Measurements from ENCODE around the gene GFRA3. TPM values are rescaled to one million over a fixed set of nuclear protein-coding genes. Genes with fewer than 3 reads are reported as not detected.

The GFRA3 gene
- polyA plus RNA-seq, 1 experiment, result not detected

- no peaks in the 10 kb centered on the region for H3K9me3 ChIP-seq (ENCODE audit: control insufficient read depth, insufficient read depth, low read length)
- TF ChIP-seq, protein P1, sequence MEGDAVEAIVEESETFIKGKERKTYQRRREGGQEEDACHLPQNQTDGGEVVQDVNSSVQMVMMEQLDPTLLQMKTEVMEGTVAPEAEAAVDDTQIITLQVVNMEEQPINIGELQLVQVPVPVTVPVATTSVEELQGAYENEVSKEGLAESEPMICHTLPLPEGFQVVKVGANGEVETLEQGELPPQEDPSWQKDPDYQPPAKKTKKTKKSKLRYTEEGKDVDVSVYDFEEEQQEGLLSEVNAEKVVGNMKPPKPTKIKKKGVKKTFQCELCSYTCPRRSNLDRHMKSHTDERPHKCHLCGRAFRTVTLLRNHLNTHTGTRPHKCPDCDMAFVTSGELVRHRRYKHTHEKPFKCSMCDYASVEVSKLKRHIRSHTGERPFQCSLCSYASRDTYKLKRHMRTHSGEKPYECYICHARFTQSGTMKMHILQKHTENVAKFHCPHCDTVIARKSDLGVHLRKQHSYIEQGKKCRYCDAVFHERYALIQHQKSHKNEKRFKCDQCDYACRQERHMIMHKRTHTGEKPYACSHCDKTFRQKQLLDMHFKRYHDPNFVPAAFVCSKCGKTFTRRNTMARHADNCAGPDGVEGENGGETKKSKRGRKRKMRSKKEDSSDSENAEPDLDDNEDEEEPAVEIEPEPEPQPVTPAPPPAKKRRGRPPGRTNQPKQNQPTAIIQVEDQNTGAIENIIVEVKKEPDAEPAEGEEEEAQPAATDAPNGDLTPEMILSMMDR (IDR thresholded peaks at IDR 0.05; ENCODE audit: low read depth, low read length), result no peak
- CTCF ChIA-PET, result interaction anchor here (0.7 to 1.5 kb wide), 2 partner anchors 53 to 150 kb away, joined by 4 to 7 read pairs; no protein-coding TSS in a partner anchor
- peaks cover 16% of the 10 kb centered on the region for H3K27me3 ChIP-seq (ENCODE audit: control insufficient read depth, insufficient read depth, low read length)
- DNase-seq (ENCODE audit: low read depth, low spot score), result no peak
- H3K4me3 ChIP-seq (ENCODE audit: low read depth, low read length), result no peak overlapping the region
- no peak overlapping the region for H3K27ac ChIP-seq (ENCODE audit: low read depth, low read length)
- POLR2A ChIA-PET, result no interaction called here
Observed at GRCh38 chr5:138276402-138277054, 2.1 kb upstream of the GFRA3 start.

DNA sequence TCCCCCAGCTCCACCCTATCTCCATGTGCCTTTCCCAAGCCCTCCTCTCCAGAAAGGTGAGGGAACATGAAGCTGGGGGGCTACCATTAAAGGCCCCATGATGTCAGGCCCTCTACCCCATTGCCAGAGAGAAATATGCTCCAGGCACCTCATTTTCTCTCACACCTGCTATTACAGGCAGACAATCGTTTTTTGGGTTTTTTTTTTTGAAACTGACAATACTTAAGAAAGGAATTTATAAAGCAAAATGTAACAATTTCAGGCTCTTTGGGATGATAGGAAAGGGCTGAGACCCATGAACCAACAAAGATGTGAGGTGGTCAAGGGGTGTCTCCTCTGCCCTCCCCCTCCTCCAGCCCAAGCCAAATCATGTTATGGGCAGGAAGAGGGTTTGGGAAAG is 1.5 kb upstream of the GFRA3 start:
- Histone ChIP-seq H3K4me3 (ENCODE audit: low read depth, low read length) (no peak overlapping the region), H3K9me3 (ENCODE audit: control insufficient read depth, insufficient read depth, low read length) (no peaks in the 10 kb centered on the region), H3K27ac (ENCODE audit: low read depth, low read length) (no peak overlapping the region), H3K27me3 (ENCODE audit: control insufficient read depth, insufficient read depth, low read length) (peaks cover 16% of the 10 kb centered on the region)
- TF ChIP-seq, protein P1 (IDR thresholded peaks at IDR 0.05; ENCODE audit: low read depth, low read length), result no peak
- DNase-seq (ENCODE audit: low read depth, low spot score), result no peak
- ChIA-PET POLR2A (interaction anchor here (0.5 kb wide), 1 partner anchor 27 kb away, joined by 5 read pairs; no protein-coding TSS in a partner anchor), CTCF (interaction anchor here (0.6 to 1.5 kb wide), 2 partner anchors 11 to 53 kb away, joined by 6 to 7 read pairs; no protein-coding TSS in a partner anchor)

- Histone ChIP-seq H3K4me3 (ENCODE audit: low read depth, low read length) (no peak overlapping the region), H3K27ac (ENCODE audit: low read depth, low read length) (no peak overlapping the region), H3K9me3 (ENCODE audit: control insufficient read depth, insufficient read depth, low read length) (no peaks in the 10 kb centered on the region), H3K27me3 (ENCODE audit: control insufficient read depth, insufficient read depth, low read length) (peaks cover 16% of the 10 kb centered on the region)
- POLR2A ChIA-PET, result interaction anchor here (0.5 kb wide), 1 partner anchor 27 kb away, joined by 5 read pairs; no protein-coding TSS in a partner anchor
- CTCF ChIA-PET, result interaction anchor here (0.6 to 1.3 kb wide), 2 partner anchors 11 to 53 kb away, joined by 6 to 7 read pairs; no protein-coding TSS in a partner anchor
- no peak for DNase-seq (ENCODE audit: low read depth, low spot score)
- TF ChIP-seq, protein P1 (IDR thresholded peaks at IDR 0.05; ENCODE audit: low read depth, low read length), result no peak
Observed at GRCh38 chr5:138275379-138275782, 960 bp upstream of the GFRA3 start.

GRCh38 chr5:138273834-138274188 is 610 bp downstream of the GFRA3 start:
- Histone ChIP-seq H3K27me3 (ENCODE audit: control insufficient read depth, insufficient read depth, low read length) (peaks cover 16% of the 10 kb centered on the region), H3K9me3 (ENCODE audit: control insufficient read depth, insufficient read depth, low read length) (no peaks in the 10 kb centered on the region), H3K27ac (ENCODE audit: low read depth, low read length) (no peak overlapping the region), H3K4me3 (ENCODE audit: low read depth, low read length) (peak overlapping the region; percentile 52)
- ChIA-PET CTCF (no interaction called here), POLR2A (no interaction called here)
- TF ChIP-seq, protein P1 (IDR thresholded peaks at IDR 0.05; ENCODE audit: low read depth, low read length), result no peak
- DNase-seq (ENCODE audit: low read depth, low spot score), result no peak

- TF ChIP-seq, protein P1 (IDR thresholded peaks at IDR 0.05; ENCODE audit: low read depth, low read length), result no peak
- peaks cover 16% of the 10 kb centered on the region for H3K27me3 ChIP-seq (ENCODE audit: control insufficient read depth, insufficient read depth, low read length)
- H3K4me3 ChIP-seq (ENCODE audit: low read depth, low read length), result no peak overlapping the region
- H3K9me3 ChIP-seq (ENCODE audit: control insufficient read depth, insufficient read depth, low read length), result no peaks in the 10 kb centered on the region
- DNase-seq (ENCODE audit: low read depth, low spot score), result no peak
- no peak overlapping the region for H3K27ac ChIP-seq (ENCODE audit: low read depth, low read length)
- POLR2A ChIA-PET, result no interaction called here
- CTCF ChIA-PET, result no interaction called here
Observed at GRCh38 chr5:138272681-138273080, 1.7 kb downstream of the GFRA3 start.
